Measurements from ENCODE around the gene KCTD17. TPM values are rescaled to one million over a fixed set of nuclear protein-coding genes. Genes with fewer than 3 reads are reported as not detected.

KCTD17 gene
- total RNA-seq, 1 experiment from 2014 or later, result 39.1 TPM

- H3K27me3 ChIP-seq (replicated peaks; ENCODE audit: insufficient read depth, low read depth, low read length, poor library complexity), result no peaks in the 10 kb centered on the region
- peaks cover 18% of the 10 kb centered on the region for H3K4me1 ChIP-seq (ENCODE audit: insufficient read depth, low read length, poor library complexity, severe bottlenecking)
- H3K9me3 ChIP-seq (ENCODE audit: low read depth, low read length, poor library complexity, severe bottlenecking), result no peaks in the 10 kb centered on the region
- H3K36me3 ChIP-seq (ENCODE audit: insufficient read depth, low read length, poor library complexity, severe bottlenecking), result no peaks in the 10 kb centered on the region
- CTCF ChIA-PET, result no interaction called here
- POLR2A ChIA-PET (ENCODE audit: low non-redundant PET), result interaction anchor here (0.6 kb wide), 1 partner anchor 154 kb away, joined by 4 read pairs; no protein-coding TSS in a partner anchor
- no peak overlapping the region for H3K27ac ChIP-seq (ENCODE audit: low read depth, low read length, poor library complexity, severe bottlenecking)
- no peak for TF ChIP-seq EZH2 (IDR thresholded peaks at IDR 0.05; ENCODE audit: borderline replicate concordance, low read depth, low read length, poor library complexity, severe bottlenecking)
- no peak for TF ChIP-seq CTCF (conservative IDR thresholded peaks at IDR 0.05; ENCODE audit: low read depth, low read length)
- no TSS peak for BruUV-seq (replicated peaks)
- H3K4me3 ChIP-seq (ENCODE audit: low read depth, low read length, poor library complexity, severe bottlenecking), result no peak overlapping the region
- intact Hi-C loops (cut with micrococcal nuclease; ENCODE audit: unreplicated experiment), result no loop called here
- no peak for DNase-seq (ENCODE audit: low spot score)
Observed at GRCh38 chr22:37048133-37048532, 3.4 kb upstream of the KCTD17 start.

DNA sequence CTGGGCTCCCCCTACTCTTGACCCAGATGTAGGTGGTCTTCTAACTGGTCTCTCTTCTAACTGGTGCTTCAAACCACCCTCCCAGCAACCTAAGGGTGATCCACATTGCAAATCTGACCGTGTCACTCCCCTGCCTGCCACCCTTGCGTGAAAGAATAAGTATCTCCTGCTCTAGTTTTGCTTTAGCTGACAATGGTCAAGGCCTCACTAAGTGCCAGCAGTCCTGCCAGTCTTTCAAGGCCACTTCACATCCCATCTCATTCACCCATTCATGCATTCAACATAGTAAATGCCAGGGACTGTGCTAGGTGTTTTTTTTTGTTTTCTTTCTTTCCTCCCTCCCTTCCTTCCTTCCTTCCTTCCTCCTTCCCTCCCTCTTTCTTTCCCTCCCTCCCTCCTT, 2.3 kb upstream of the KCTD17 start:
- BruUV-seq (replicated peaks), result no TSS peak
- POLR2A ChIA-PET (ENCODE audit: low non-redundant PET), result no interaction called here
- intact Hi-C loops (cut with micrococcal nuclease; ENCODE audit: unreplicated experiment), result no loop called here
- peaks cover 11% of the 10 kb centered on the region for H3K4me1 ChIP-seq (ENCODE audit: insufficient read depth, low read length, poor library complexity, severe bottlenecking)
- H3K4me3 ChIP-seq (ENCODE audit: low read depth, low read length, poor library complexity, severe bottlenecking), result no peak overlapping the region
- H3K27me3 ChIP-seq (replicated peaks; ENCODE audit: insufficient read depth, low read depth, low read length, poor library complexity), result no peaks in the 10 kb centered on the region
- H3K36me3 ChIP-seq (ENCODE audit: insufficient read depth, low read length, poor library complexity, severe bottlenecking), result no peaks in the 10 kb centered on the region
- CTCF ChIA-PET, result no interaction called here
- H3K27ac ChIP-seq (ENCODE audit: low read depth, low read length, poor library complexity, severe bottlenecking), result no peak overlapping the region
- H3K9me3 ChIP-seq (ENCODE audit: low read depth, low read length, poor library complexity, severe bottlenecking), result no peaks in the 10 kb centered on the region
- TF ChIP-seq CTCF (conservative IDR thresholded peaks at IDR 0.05; ENCODE audit: low read depth, low read length) (no peak), EZH2 (IDR thresholded peaks at IDR 0.05; ENCODE audit: borderline replicate concordance, low read depth, low read length, poor library complexity, severe bottlenecking) (no peak)
- DNase-seq (ENCODE audit: low spot score), result no peak

GRCh38 chr22:37050913-37051312, 629 bp upstream of the KCTD17 start:
- TF ChIP-seq EZH2 (IDR thresholded peaks at IDR 0.05; ENCODE audit: borderline replicate concordance, low read depth, low read length, poor library complexity, severe bottlenecking) (no peak), CTCF (conservative IDR thresholded peaks at IDR 0.05; ENCODE audit: low read depth, low read length) (no peak)
- ChIA-PET CTCF (interaction anchor here (0.6 to 0.7 kb wide), 2 partner anchors 10 to 249 kb away, joined by 3 to 6 read pairs; no protein-coding TSS in a partner anchor), POLR2A (ENCODE audit: low non-redundant PET) (interaction anchor here (0.6 to 0.7 kb wide), 2 partner anchors 557 to 737 kb away, joined by 3 to 15 read pairs; no protein-coding TSS in a partner anchor)
- Histone ChIP-seq H3K4me3 (ENCODE audit: low read depth, low read length, poor library complexity, severe bottlenecking) (peak overlapping the region; percentile 92), H3K4me1 (ENCODE audit: insufficient read depth, low read length, poor library complexity, severe bottlenecking) (peaks cover 4% of the 10 kb centered on the region), H3K27ac (ENCODE audit: low read depth, low read length, poor library complexity, severe bottlenecking) (no peak overlapping the region), H3K36me3 (ENCODE audit: insufficient read depth, low read length, poor library complexity, severe bottlenecking) (no peaks in the 10 kb centered on the region), H3K27me3 (replicated peaks; ENCODE audit: insufficient read depth, low read depth, low read length, poor library complexity) (no peaks in the 10 kb centered on the region), H3K9me3 (ENCODE audit: low read depth, low read length, poor library complexity, severe bottlenecking) (no peaks in the 10 kb centered on the region)
- intact Hi-C loops (cut with micrococcal nuclease; ENCODE audit: unreplicated experiment), result no loop called here
- DNase-seq (ENCODE audit: low spot score), result no peak
- no TSS peak for BruUV-seq (replicated peaks)

Measured in A673 (cell line).